T-helper 1 cell (primary cell): ENCODE measurements around the gene PRXL2A.
"Not testable (repeated sequence)": the region's sequence is repeated elsewhere in the genome, so short reads cannot be mapped to it uniquely, and the experiment has no call there.

Experiments used
- DNase-seq, 5 donors: peaks; one replicate each; pipeline ENCODE4 v3.0.0-alpha.2; 2012 to 2020

The PRXL2A gene

DNA sequence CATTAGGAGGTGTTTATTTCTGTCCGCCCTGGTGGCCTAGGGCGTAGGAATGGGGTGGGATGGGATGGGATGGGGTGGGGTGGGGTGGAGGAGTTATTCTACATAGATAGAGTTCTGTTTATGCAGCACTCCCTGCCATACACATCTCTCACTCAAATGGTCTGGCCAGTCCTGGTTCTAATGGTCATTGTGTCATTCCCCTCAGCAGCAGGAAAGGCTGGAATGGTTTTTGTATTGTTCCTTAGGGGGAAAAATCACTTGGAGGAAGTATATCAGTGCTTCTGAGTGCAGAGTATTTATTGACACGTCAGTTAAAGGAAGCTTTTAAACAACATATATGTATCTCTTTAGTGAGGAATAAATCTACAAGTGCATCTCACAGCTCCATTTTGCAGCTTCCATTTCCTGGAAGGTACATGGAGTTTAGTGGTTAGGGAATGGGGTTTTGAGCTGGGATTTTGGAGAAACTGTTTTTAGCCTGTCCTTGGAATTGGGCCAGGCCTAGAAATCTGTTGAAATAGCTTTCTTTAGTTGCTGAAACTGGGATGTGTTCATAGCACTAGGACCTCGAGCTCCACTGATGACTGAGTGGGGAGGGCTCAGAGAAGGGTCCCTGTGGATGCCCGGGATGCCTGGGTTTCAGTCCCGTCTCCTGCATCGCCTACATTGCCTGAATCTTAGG, 54.1 kb downstream of the PRXL2A start:
- DNase-seq: no peak

DNA sequence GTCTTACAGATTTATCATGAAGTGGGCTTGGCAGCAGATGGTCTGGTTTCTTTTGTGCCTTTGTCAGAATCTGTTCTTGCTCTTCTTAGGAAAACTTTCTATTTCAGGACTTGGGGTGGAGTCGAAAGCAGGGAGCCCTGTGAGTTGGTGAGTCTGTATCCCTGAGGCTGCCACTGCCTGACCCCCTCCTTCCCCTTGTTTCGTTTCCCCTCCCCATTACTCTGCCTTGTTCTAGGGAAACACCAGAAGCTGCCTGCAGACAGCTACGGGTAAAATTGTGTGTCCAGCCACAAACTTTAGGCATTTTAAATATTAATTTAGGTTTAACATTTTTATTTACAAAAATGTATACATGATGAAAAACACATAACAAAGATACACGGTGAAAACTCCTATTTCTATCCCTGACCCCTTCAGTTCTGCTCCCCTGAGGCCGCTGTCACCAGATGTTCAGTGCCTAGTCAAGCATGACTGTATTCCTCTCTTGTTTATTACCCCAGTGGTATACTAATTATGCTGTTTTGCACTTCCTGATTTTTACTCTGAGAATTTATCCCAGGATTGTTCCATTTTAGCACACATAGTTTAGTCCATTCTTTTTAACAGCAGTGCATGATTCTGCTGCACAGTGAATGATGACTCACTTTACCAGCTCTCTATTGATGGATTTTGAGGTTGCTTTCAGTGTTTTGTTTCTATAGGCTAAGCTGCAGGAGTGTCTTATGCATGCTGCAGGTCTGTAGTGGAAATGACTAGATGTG, 54.8 kb downstream of the PRXL2A start:
- peak in 1 of 5 donors; percentile 65 for DNase-seq

DNA sequence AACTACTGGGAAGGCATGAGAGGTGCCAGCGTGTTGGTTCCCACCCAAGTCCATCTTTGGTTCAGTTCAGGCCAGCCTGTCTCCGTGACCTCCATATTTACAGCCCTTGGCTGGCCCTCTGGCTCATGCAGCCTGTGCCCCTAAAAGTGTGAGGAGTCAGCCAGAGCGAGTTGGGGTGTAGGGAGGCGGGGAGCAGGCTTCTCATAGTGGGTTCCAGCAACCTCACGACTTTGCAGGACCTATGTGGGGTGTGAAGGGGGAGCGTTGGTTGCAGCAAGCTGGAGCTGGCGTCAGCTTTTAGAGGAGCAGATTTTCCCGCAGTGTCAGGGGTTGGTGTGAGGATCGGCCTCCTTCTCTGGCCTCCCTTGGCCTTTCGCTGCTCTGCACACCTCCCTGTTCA, 55.5 kb downstream of the PRXL2A start:
- no peak for DNase-seq

DNA sequence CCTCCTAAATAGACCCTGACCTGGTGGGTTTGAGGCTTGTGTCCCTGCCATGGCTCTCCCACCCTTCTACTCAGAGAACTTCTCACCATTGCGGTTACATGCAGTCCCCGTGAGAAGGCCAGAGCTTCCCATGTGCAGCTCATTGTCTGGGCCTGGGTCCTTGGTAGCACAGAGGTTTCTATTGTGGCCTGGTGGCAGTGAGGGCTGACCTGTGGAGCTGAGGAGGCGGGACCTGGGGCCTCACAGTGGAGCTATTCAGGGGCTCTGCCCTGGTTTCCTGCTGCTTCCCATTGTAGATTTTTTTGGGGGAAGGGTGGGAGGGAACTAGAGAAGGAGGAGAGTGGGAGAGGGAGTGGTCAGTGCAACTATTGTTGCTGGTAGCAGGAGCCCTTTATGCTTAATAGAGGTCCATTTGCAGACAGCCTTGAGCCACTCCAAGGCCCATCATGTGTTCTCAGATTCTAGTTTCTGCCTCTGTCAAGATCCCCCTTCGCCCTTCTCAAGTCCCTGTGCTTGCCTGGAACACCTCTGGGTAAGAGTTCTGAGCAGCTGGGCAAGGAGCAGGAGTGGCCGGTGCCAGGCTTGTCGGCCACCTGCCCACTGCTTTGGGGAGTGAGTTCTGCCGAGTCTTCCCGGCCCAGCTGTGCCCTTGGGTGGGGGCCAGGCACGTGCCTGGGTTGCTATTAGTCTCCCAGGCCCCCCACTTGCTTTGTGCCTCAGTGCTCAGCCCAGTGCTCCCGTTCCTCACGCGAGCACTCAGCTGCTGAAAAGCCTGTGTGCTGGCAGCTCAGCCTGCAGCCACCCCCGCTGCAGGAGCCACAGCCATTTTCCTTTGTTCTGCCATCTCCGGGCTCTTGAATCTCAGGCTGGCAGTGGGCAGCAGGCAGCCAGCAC, 56.5 kb downstream of the PRXL2A start:
- DNase-seq: no peak

DNA sequence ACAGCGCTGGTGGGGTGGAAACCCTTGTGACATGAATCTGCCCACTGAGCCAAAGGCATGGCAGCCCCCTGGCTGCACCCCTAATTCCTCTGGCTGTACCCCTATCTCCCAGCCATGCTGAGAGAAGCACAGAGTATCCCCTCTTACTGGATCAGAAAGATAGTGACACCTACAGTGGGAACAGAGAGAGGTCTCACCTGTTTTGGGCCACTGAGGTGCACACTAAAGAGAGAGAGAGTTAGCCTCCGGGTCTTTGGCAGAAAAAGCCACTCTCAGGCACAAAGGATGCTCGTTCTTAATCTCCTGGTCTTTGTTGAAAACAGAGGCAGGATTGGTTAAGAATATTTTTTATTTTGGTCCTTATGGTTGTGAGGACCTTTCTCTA, 57.1 kb downstream of the PRXL2A start:
- DNase-seq: no peak

DNA sequence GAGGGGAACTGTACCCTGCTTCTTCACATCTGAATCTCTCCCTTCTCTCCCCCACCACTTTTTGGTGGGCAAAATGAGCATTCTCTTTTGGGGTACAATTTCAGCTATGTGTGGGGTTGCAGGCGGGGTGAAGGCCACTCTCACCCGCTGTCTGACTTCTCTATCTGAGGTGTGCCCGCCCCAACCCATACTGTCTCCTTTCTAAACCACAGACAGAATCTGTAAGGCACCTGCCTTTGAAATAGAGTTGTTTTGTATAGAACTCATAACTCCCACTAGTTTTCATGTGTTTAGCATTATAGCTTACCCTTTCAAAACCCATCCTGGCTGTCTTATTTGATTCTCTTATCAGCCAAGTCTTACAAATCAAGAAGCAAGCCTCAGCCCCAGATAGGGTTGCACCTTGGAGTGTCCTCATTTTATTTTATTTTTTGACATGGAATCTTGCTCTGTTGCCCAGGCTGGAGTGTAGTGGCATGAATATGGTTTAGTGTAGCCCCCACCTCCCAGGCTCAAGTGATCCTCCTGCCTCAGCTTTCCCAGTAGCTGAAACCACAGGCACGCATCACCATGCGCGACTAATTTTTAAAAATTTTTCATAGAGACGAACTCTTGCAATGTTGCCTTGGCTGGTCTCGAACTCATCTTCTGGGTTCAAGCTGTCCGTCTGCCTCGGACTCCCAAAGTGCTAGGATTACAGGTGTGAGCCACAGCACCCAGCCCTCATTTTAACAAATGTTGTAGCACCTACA, 57.7 kb downstream of the PRXL2A start:
- DNase-seq: peak in 4 of 5 donors; percentile 43 to 53 (median 52)

DNA sequence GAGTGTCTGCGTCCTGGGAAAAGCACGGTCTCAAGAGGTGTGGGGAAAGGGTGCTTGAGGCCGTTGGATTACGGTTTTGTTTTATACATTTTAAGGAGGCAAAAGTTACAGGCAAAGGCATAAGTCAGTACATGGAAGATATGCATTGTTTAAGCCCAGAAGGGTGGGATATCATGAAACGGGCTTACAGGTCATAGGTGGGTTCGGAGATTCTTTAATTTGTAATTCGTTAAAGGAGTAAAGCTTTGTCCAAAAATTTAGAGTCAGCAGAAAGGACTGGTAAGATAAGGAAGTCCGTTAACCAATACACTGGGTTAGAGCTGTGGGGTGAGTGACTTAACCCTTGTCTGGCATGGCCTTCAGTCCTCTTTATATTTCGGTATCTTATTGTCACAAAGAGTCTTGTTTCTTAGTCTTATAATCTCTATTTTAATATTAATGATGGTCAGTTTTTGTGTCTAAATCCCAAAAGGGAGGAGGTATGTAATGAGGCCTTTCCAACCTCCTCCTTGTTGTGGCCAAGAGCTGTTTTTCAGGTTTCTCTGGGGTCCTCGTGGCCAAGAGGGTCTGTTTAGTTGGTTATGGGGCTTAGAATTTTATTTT, 58.5 kb downstream of the PRXL2A start:
- no peak for DNase-seq

DNA sequence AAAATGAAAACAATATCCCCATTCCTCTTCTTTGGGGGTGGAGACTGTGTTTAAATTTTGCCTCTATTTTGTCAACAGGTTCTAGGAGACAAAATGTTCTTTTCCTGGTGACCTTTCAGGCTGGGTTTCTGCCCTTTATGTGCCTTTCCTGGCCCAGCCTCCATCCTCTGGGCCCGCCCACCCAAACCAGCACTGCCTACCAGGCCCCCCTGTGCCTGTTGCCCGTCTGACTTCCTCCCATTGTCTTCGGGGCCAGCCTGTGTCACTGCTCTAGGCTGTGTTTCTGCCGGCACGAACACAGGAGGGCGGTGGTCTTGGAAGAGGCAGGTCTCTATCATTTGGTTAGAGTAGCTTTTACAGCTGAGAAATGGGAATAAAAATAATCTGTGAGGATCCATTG, 59.7 kb downstream of the PRXL2A start:
- peak in 2 of 5 donors; percentile 49 to 57 for DNase-seq

DNA sequence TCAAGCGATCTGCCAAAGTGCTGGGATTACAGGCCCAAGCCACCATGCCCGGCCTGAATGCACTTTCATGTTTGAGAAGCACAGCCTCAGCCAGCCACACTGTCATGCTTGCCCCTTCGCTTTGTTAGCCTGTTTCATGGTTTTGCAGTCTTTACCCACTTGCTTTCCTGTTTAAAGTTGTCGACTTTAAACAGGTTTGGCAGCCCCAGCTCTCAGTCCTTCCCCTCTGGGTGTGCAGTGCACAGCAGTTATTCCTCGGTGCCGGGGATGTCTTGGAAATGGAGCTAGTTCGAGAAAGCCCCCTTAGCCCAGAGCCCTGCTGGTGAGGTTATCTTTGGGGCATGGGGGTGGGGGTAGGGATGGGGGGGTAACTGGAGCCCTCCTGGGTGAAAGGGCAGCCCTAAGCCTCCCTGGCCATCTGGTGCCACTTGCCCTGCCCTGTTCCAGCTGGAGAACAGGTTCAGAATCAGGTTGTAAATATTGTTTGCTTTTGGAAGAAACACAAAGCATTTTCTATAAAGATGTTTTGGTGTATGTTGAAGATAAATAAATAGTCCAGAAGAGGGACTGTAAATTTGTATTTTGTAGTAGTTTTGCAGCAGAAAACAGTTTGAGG, 60.6 kb downstream of the PRXL2A start:
- no peak for DNase-seq

DNA sequence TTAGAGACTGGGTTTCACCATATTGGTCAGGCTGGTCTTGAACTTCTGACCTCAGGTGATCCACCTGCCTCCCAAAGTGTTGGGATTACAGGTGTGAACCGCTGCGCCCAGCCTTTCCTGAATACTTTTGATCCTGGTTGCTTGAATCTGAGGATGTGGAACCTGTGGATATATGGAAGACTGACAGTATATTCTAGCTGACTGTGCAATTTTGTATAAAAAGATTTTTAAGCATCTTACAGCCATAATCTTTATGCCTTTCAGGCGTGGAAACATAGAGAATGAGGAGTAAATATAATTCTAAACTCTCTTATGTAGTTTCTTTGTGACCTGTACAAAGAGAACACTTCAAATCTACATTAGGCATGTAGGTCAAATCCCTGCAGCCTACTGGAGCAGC, 61.9 kb downstream of the PRXL2A start:
- no peak for DNase-seq

DNA sequence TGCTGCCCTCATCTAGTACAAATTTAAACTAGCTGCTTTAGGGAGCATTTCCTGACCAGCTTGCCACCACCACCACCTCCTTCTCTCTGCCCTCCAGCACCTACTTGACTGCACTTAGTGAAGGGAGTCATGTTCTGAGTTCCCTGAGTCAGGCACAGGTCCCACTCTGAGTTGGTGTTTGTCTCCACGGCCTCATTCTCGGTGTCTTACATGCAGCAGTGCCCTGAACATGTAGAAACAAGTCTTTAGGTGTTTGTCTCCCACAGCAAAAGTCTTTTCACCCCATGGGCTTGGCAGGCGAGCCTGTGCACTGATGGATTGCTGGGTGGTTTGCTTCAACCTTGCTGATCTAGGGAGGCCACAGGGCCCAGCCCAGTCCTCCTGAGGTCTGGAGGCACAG, 62.6 kb downstream of the PRXL2A start:
- DNase-seq: peak in 1 of 5 donors; percentile 44

DNA sequence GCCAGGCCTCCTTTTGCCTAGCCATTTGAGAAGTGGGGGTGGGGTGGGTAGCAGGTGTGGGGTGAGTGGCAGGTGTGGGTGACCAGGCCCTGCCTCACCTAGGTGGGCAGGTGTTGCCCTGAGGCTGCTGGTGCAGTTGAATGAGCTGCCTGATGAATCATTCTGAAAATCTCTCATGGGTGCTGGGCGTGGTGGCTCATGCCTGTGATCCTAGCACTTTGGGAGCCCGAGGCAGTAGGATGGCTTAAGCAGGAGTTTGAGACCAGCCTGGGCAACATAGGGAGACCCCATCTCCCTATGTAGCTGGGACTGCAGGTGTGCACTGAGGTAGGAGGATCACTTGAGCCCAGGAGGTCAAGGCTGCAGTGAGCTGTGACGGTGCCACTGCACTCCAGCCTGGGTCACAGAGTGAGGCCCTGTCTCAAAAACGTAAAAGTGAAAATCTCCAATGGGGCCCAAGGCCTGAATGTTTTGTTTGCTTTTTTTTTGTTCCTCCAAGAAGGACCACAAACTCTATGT, 63.4 kb downstream of the PRXL2A start:
- peak in 1 of 5 donors; percentile 55 for DNase-seq

DNA sequence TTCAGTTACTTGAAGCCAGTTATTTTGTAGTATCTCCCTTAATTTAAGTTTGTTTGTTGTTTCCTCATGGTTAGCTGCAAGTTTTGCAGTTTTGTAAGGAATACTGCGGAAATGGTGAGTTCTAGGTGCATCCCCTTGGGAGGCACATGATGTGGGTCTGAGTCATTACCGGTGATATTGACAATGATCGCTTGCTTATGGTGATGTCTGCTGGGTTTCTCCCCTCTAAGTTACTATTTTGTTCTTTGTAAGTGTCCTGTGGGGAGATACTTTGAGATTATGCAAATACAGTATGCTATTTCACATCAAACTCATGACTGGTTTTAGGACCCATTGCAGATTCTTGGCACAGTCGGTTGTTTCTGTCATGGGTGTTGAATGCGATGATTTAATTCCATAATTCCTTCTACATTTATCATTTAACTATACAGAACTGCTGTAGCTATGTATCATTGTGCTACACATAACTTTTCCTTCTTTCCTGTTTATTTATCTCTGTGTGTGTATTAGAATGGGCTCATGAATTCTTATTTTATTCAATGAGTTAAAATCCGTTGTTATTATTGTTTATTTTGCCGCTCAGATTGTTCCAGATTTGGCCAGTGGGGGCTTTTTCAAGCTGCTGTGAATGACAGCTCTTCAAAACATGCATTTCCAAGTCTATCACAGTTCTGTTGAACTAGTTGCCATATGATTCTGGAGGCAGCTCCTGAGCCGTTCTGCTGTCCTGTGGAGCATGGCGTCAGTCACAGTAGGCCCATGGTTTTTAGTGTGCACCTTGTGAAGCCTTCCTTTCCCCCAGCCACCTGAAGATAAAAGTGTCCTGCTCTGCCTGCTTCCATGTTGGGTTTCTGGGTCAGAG, 64.1 kb downstream of the PRXL2A start:
- peak in 1 of 5 donors; percentile 78 for DNase-seq

DNA sequence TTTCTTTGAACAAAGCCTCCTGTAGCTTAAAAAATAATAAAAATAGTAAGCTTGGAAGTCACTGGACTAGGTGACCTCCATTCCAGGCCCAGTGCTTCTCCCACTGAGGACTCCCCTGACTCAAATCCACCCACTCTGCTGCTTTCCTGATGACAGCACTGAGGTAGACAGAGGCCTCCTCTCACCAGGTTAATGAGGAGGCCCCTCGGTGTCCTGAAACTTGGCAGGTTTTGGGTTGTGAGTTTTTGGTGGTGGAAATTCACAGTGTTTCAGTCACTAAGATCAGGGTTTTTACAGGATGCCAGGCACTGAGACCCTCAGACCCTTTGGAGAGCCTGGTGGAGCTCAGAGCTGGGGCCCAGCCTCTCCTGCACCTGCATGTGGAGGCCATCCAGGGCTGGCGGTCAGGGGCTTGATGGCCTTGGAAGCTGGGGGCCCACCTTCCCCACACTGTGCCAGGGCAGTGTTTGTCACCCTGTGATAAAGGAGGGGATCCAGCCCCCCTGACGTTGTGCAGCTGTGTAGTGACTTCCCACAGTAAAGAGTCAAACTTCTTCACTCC, 64.8 kb downstream of the PRXL2A start:
- no peak for DNase-seq

DNA sequence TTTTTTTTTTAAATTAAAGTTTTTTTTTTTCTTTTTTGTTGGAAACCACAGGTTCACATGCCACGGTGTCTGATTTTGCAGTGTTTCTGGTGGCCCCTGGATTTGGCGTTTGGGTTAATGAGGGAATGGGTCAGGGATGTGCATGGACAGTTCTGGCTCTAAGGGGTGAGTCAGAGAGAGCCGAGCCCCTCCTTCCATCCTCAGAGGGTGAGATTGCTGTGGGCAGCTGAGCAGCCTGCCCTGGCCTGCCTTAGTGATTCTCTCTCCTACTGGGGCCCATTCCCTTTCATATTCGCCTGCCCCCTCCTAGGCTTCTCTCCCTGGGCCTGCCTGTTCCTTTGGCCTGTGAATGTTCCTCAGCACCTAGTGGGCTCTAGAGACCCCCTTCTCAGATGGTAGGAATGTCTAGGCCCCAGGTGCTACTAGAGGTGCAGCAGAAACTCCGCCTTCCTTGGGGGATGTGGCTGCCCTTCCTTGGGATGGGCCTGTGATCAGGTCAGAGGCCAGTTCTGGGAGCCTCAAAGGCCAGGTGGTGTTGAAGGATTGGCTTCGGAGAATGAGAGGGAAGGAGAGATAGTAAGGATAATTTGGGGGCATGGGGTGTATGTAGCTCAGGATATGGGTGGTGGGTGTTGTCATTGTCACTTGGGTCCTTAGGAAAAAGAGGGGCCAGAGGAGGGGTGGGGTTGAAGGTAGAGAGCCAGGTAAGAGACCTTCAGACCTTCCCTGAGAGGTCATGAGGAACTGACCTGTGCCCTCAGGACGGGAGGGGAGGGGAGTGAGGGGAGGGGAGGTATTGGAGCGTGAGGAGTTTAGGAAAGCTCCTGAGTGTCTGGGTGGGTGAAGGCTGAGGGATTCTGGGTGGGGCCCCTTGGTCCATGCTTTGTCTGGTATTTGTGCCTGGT, 65.6 kb downstream of the PRXL2A start:
- no peak for DNase-seq

DNA sequence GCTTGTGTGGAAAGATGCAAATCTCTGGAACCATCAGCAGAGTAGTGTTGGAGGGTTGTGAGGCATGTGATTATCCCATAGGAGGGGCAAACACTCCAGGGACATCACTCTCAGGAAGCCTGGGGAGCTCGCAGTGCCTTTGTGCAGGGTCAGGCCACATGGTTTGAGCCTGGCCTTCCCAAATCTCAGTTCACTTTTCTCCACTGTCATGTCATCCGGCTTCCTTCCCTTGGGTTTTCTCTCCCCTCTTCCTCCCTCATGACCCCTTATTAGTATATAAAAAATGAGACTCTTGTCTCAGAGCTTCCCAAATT, 66.2 kb downstream of the PRXL2A start:
- DNase-seq: no peak

DNA sequence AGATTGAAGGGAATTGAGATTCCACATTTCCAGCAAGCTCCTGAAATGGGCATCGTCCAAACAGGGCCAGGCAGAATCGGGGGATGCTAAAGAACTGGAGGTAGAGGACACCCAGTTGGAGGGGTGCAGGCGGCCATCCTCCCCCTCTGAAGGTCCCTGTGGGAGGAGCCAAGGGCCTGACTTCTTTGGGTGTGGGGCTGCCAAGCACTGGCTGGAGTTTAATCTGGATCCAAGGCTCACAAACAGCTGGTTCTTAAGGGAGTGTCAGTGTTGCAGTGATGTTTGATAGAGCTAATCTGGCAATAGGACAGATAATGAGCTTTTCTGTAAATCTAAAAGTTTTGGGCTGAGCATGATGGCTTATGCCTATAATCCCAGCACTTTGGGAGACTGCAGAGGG, 66.6 kb downstream of the PRXL2A start:
- no peak for DNase-seq

DNA sequence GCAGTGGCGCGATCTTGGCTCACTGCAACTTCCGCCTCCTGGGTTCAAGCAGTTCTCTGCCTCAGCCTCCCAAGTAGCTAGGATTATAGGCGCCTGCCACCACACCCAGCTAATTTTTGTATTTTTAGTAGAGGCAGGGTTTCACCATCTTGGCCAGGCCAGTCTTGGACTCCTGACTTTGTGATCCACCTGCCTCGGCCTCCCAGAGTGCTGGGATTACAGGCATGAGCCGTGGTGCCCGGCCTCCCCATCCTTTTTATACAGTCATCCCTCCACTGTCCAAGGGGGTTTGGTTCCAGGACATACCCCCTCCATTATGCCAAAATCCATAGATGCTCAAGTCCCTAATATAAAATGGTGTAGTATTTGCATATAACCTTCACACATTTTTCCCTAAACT, 67.3 kb downstream of the PRXL2A start:
- not testable (repeated sequence) for DNase-seq

DNA sequence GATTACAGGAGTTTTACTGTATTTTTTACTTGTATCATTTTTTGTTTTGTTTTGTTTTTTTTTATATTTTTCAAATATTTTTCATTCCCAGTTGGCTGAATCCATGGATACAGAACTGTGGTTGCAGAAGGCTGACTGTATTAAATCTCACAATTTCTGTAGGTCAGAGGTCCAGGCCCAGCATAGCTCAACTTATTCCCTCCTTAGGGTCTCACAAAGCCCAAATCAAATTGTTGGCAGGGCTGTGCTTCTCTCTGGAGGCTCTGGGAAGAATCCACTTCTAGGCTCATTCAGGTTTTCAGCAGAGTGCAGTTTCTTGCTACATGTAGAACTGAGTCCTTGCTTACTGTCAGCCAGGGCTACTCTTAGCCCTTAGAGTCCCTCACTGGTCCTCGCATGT, 68.3 kb downstream of the PRXL2A start:
- DNase-seq: no peak
